H1 (cell line): ENCODE results near the gene AATK. TPM values are rescaled to one million over a fixed set of nuclear protein-coding genes. Genes with fewer than 3 reads are reported as not detected.

Experiments
- CTCF ChIA-PET: fragments of 300-600 bp; sonication (Branson Sonifier 250); formaldehyde crosslinking; loops from one replicate; lab custom pipeline; 2021; ENCODE audit not compliant: partially characterized antibody; lab: Charles Lee
- POLR2A ChIA-PET: fragments of 300-600 bp; sonication (Branson Sonifier 250); formaldehyde crosslinking; loops from one replicate; lab custom pipeline; 2021; ENCODE audit warnings: inconsistent platforms; ENCODE audit not compliant: partially characterized antibody; lab: Charles Lee
- DNase-seq, 2 experiments: peaks; one replicate each; pipeline versions ENCODE4 v3.0.0 to v3.0.0-alpha.2; 2010 to 2022; ENCODE audit warnings: low spot score in 2 of 2, low read depth in 1 of 2, mixed read lengths in 1 of 2
- FAIRE-seq: peaks from 2 replicates; lab custom pipeline; 2011; peaks lifted over from hg19 to GRCh38; lab: Jason Lieb, UNC
- H2AFZ ChIP-seq: 2 replicates; pipeline ENCODE4 v1.8.1; 2012; ENCODE audit warnings: low read length, inconsistent platforms
- H2AK5ac ChIP-seq: 2 replicates; pipeline ENCODE4 v1.6.1; 2013; ENCODE audit warnings: low read depth, low read length
- H2BK120ac ChIP-seq: replicated peaks from 2 replicates; pipeline ENCODE3; 2013; ENCODE audit warnings: low read depth, low read length, inconsistent platforms
- H2BK12ac ChIP-seq: 2 replicates; pipeline ENCODE4 v1.6.1; 2013; ENCODE audit warnings: low read depth, low read length
- H2BK15ac ChIP-seq: 2 replicates; pipeline ENCODE4 v1.6.1; 2013; ENCODE audit warnings: low read length
- H2BK20ac ChIP-seq: 2 replicates; pipeline ENCODE4 v1.6.1; 2013; ENCODE audit warnings: low read length
- H2BK5ac ChIP-seq: 2 replicates; pipeline ENCODE4 v1.6.1; 2013; ENCODE audit warnings: low read depth, low read length
- H3K14ac ChIP-seq: 2 replicates; pipeline ENCODE4 v1.6.1; 2013; ENCODE audit warnings: inconsistent platforms; ENCODE audit not compliant: insufficient read length
- H3K18ac ChIP-seq: 2 replicates; pipeline ENCODE4 v1.6.1; 2013; ENCODE audit warnings: low read length; ENCODE audit errors: extremely low read depth
- H3K23ac ChIP-seq: 2 replicates; pipeline ENCODE4 v1.6.1; 2013; ENCODE audit warnings: inconsistent platforms; ENCODE audit not compliant: insufficient read length
- H3K23me2 ChIP-seq: 2 replicates; pipeline ENCODE4 v1.6.1; 2013; ENCODE audit warnings: low read depth, low read length
- H3K27ac ChIP-seq: 2 replicates; pipeline ENCODE4 v1.6.1; 2011; ENCODE audit warnings: low read depth, low read length, inconsistent platforms
- H3K27me3 ChIP-seq, 4 experiments: replicated peaks in 1 of 4; 1 replicate in 1 of 4; 2 replicates in 3 of 4; pipeline versions ENCODE4 v1.6.1 to v1.8.1; 2011 to 2013; ENCODE audit warnings: low read length in 3 of 4, mild to moderate bottlenecking in 3 of 4, inconsistent platforms in 2 of 4, mixed read lengths in 2 of 4, moderate library complexity in 1 of 4; ENCODE audit not compliant: control insufficient read depth in 3 of 4, insufficient read depth in 3 of 4; ENCODE audit errors: extremely low read depth in 1 of 4
- H3K36me3 ChIP-seq, 4 experiments: 2 replicates each; pipeline versions ENCODE4 v1.6.1 to v1.8.1; 2011 to 2013; ENCODE audit warnings: mild to moderate bottlenecking in 4 of 4, low read length in 3 of 4, moderate library complexity in 2 of 4, control low read depth in 1 of 4, inconsistent platforms in 1 of 4; ENCODE audit not compliant: insufficient read depth in 4 of 4, control insufficient read depth in 2 of 4
- H3K4ac ChIP-seq: replicated peaks from 2 replicates; pipeline ENCODE3; 2013; ENCODE audit warnings: low read length, low read depth, mixed read lengths, inconsistent platforms; ENCODE audit not compliant: insufficient read length
- H3K4me1 ChIP-seq, 4 experiments: replicated peaks in 1 of 4; 1 replicate in 1 of 4; 2 replicates in 3 of 4; pipeline versions ENCODE4 v1.6.1 to v1.8.1; 2011 to 2013; ENCODE audit warnings: low read length in 3 of 4, inconsistent platforms in 2 of 4, mixed read lengths in 1 of 4; ENCODE audit not compliant: insufficient read depth in 4 of 4, control insufficient read depth in 3 of 4
- H3K4me2 ChIP-seq, 2 experiments: 2 replicates each; pipeline versions ENCODE4 v1.6.1 to v1.8.1; 2011 to 2013; ENCODE audit warnings: low read depth in 2 of 2, low read length in 2 of 2, control low read depth in 1 of 2, inconsistent platforms in 1 of 2, mild to moderate bottlenecking in 1 of 2; ENCODE audit not compliant: insufficient read depth in 1 of 2
- H3K4me3 ChIP-seq, 4 experiments: fragments of 200-600, 300-600 bp in 1 of 4; sonication (generic), shearing (Covaris generic), sonication (Bioruptor Twin) in 1 of 4; 2 replicates each; pipeline versions ENCODE4 v1.5.1 to v1.8.1; 2011 to 2016; ENCODE audit warnings: low read length in 4 of 4, low read depth in 3 of 4, control low read depth in 2 of 4, inconsistent platforms in 2 of 4, mild to moderate bottlenecking in 2 of 4, mixed read lengths in 1 of 4, moderate library complexity in 1 of 4; ENCODE audit not compliant: insufficient read depth in 2 of 4; ENCODE audit errors: extremely low read depth in 1 of 4
- H3K56ac ChIP-seq: replicated peaks from 2 replicates; pipeline ENCODE3; 2013; ENCODE audit warnings: low read depth, mild to moderate bottlenecking, mixed read lengths, low read length, inconsistent platforms; ENCODE audit not compliant: insufficient read length
- H3K79me1 ChIP-seq: 2 replicates; pipeline ENCODE4 v1.6.1; 2013; ENCODE audit warnings: low read depth, low read length, control low read depth
- H3K79me2 ChIP-seq, 2 experiments: 2 replicates each; pipeline versions ENCODE4 v1.6.1 to v1.8.1; 2012 to 2013; ENCODE audit warnings: low read length in 2 of 2, mild to moderate bottlenecking in 2 of 2, inconsistent platforms in 1 of 2; ENCODE audit not compliant: insufficient read depth in 2 of 2, control insufficient read depth in 1 of 2
- H3K9ac ChIP-seq, 4 experiments: replicated peaks in 1 of 4; 1 replicate in 1 of 4; 2 replicates in 3 of 4; pipeline versions ENCODE4 v1.6.1 to v1.8.1; 2011 to 2013; ENCODE audit warnings: low read depth in 3 of 4, low read length in 3 of 4, control low read depth in 2 of 4, mild to moderate bottlenecking in 2 of 4, moderate library complexity in 2 of 4, inconsistent platforms in 1 of 4; ENCODE audit errors: extremely low read depth in 1 of 4
- H3K9me3 ChIP-seq, 2 experiments: 2 replicates each; pipeline versions ENCODE4 v1.6.1 to v1.8.1; 2012 to 2013; ENCODE audit warnings: mild to moderate bottlenecking in 2 of 2, moderate library complexity in 2 of 2, control low read depth in 1 of 2, inconsistent platforms in 1 of 2, low read depth in 1 of 2, low read length in 1 of 2, mixed read lengths in 1 of 2; ENCODE audit not compliant: insufficient read depth in 2 of 2
- H4K20me1 ChIP-seq, 2 experiments: replicated peaks in 1 of 2; 2 replicates each; pipeline versions ENCODE3 to v1.8.1; 2011 to 2013; ENCODE audit warnings: inconsistent platforms in 2 of 2, low read length in 2 of 2, mild to moderate bottlenecking in 1 of 2; ENCODE audit not compliant: insufficient read depth in 2 of 2, control insufficient read depth in 1 of 2
- H4K5ac ChIP-seq: 2 replicates; pipeline ENCODE4 v1.6.1; 2013; ENCODE audit warnings: low read length, low read depth, mixed read lengths, inconsistent platforms; ENCODE audit not compliant: insufficient read length
- H4K8ac ChIP-seq: 2 replicates; pipeline ENCODE4 v1.8.0; 2013; ENCODE audit warnings: mild to moderate bottlenecking, moderate library complexity, low read length, inconsistent platforms; ENCODE audit not compliant: insufficient read depth; ENCODE audit errors: extremely low read depth
- H4K91ac ChIP-seq: replicated peaks from 2 replicates; pipeline ENCODE3; 2013; ENCODE audit warnings: low read length, mixed read lengths, inconsistent platforms; ENCODE audit not compliant: insufficient read length
- CTBP2 ChIP-seq: IDR thresholded peaks from 2 replicates; pipeline ENCODE4 v1.7.0; 2011; ENCODE audit warnings: borderline replicate concordance, mild to moderate bottlenecking, moderate library complexity, mixed read lengths, low read length; ENCODE audit not compliant: insufficient read depth, insufficient read length
- EP300 ChIP-seq, 2 experiments: IDR thresholded peaks; 1 replicate in 1 of 2; 2 replicates in 1 of 2; pipeline ENCODE4 v1.6.1; 2011 to 2012; ENCODE audit warnings: low read depth in 2 of 2, low read length in 2 of 2, mild to moderate bottlenecking in 2 of 2, borderline replicate concordance in 1 of 2, inconsistent platforms in 1 of 2, moderate library complexity in 1 of 2
- SP2 ChIP-seq: IDR thresholded peaks from 2 replicates; pipeline ENCODE4 v1.6.1; 2012; ENCODE audit warnings: mild to moderate bottlenecking, low read length, inconsistent platforms
- WGBS, 2 experiments: shearing (Covaris generic) in 1 of 2; methylation state at CpG; one replicate each; pipeline versions ENCODE4 v1.1.6 to v1.1.7; 2013 to 2015; ENCODE audit warnings: low lambda C conversion rate in 2 of 2, mixed read lengths in 2 of 2, inconsistent platforms in 1 of 2, low coverage in 1 of 2, missing lambda C conversion rate in 1 of 2; ENCODE audit not compliant: insufficient replicate concordance in 2 of 2, insufficient coverage in 1 of 2, insufficient read length in 1 of 2; ENCODE audit errors: extremely low coverage in 1 of 2, missing lambda C conversion rate in 1 of 2; 5-methylcytosine and 5-hydroxymethylcytosine counted together
- polyA plus RNA-seq, 7 experiments: library from polyadenylated mRNA; depleted of rRNA in 3 of 7; stranded (reverse) in 5 of 7; unstranded in 2 of 7; fragments of >200 nt in 5 of 7; fragments of 200-250 nt in 2 of 7; gene quantifications; 1 replicate in 5 of 7; 2 replicates in 1 of 7; 4 replicates in 1 of 7; pipeline versions ENCODE4 v1.2.1 to v1.2.3, GENCODE V29; 2011 to 2013; ENCODE audit warnings: missing spikeins in 2 of 7, mixed read lengths in 2 of 7
- total RNA-seq: library from RNA; stranded (reverse); fragmentation: NEBNext Ultra II Directional; extraction: Animal tissue kit (Norgen Biotek cat#: 25700); gene quantifications from 2 replicates; pipeline ENCODE4 v1.2.1, GENCODE V29; 2021

AATK gene
- total and polyA plus RNA-seq, 2 of the 8 experiments (the other 6 are each of a cell fraction or from before 2014, with no cell fraction given): 1.7 to 3.5 TPM

GRCh38 chr17:81171941-81172340 is 5.9 kb upstream of the AATK start:
- WGBS, 2 experiments: 89% methylated on average over 8 of the region's 8 CpGs; no CpG with 5 or more reads in 1 of the 2 experiments
- FAIRE-seq: no peak
- CTCF ChIA-PET: interaction anchor here (1.1 to 1.5 kb wide), 4 partner anchors 12 to 52 kb away, joined by 3 read pairs; no protein-coding TSS in a partner anchor

More at GRCh38 chr17:81171941-81172340, 5.9 kb upstream of the AATK start:
- Histone ChIP-seq H3K23me2 (peaks cover 6% of the 10 kb centered on the region), H3K27ac (no peak overlapping the region), H3K9me3 (no peaks in the 10 kb centered on the region), H3K79me1 (no peaks in the 10 kb centered on the region; the same call in 1 of the 2 replicates), H4K8ac (no peak overlapping the region), H2BK120ac (no peak overlapping the region), H3K56ac (no peak overlapping the region), H3K36me3 (no peaks in the 10 kb centered on the region; a peak in 1 of 8 replicates), H3K14ac (no peak overlapping the region), H2BK15ac (no peak overlapping the region), H2BK12ac (no peak overlapping the region), H3K23ac (no peak overlapping the region), H2AK5ac (no peak overlapping the region), H3K18ac (no peak overlapping the region), H4K5ac (no peak overlapping the region), H3K4ac (no peak overlapping the region), H3K9ac (no peak overlapping the region), H2BK20ac (no peak overlapping the region)
- DNase-seq: no peak
- POLR2A ChIA-PET: interaction anchor here (1.2 to 1.3 kb wide), 2 partner anchors 9 to 38 kb away, joined by 3 read pairs; no protein-coding TSS in a partner anchor
- TF ChIP-seq SP2 (no peak), EP300 (IDR thresholded peaks at IDR 0.05; ENCODE audit: borderline replicate concordance in 1 of 2, low read depth in 2 of 2, low read length in 2 of 2) (no peak), CTBP2 (no peak)
- TF ChIP-seq, all 59 proteins: peak for 0
- no peaks in the 10 kb centered on the region for H3K4me1 ChIP-seq
- no peak overlapping the region for H2BK5ac ChIP-seq
- no peak overlapping the region for H4K91ac ChIP-seq
- H3K79me2 ChIP-seq: peaks cover 0 to 4% of the 10 kb centered on the region in 2 experiments; a peak in 2 of 4 replicates
- H3K4me3 ChIP-seq: no peak overlapping the region
- peaks cover 0 to 2% (median 1%) of the 10 kb centered on the region in 4 experiments; a peak in 2 of 7 replicates for H3K27me3 ChIP-seq
- no peak overlapping the region for H3K4me2 ChIP-seq
- peaks cover 0 to 8% of the 10 kb centered on the region in 2 experiments for H4K20me1 ChIP-seq
- no peak overlapping the region for H2AFZ ChIP-seq
